K562 (cell line): ENCODE data around the gene C1D. TPM values are rescaled to one million over a fixed set of nuclear protein-coding genes. Genes with fewer than 3 reads are reported as not detected.

Experiments
- ATAC-seq: fragments of 200-7000 bp; cut with Tn5 transposase; 3 replicates; pipeline ENCODE4 v1.9.1; 2020; ENCODE audit warnings: moderate library complexity
- BruUV-seq: library from RNA; stranded (reverse); fragments of 400-500 nt; replicated peaks from 2 replicates; lab custom pipeline; 2021; lab: Mats Ljungman, UMichigan
- CTCF ChIA-PET: fragments of 300-600 bp; formaldehyde crosslinking; extraction: SDS; loops from one replicate; lab custom pipeline; 2021; ENCODE audit warnings: low intra/inter-chr PET ratio; lab: Yijun Ruan, JAX
- POLR2A ChIA-PET: fragments of 300-600, 350-650 bp; sonication (Branson Sonifier 250); formaldehyde crosslinking; extraction: SDS; loops from one replicate; lab custom pipeline; 2021; ENCODE audit warnings: antibody characterized with exemption, inconsistent platforms; lab: Yijun Ruan, JAX
- DNase-seq, 4 experiments: peaks; one replicate each; pipeline versions ENCODE4 v3.0.0 to v3.0.0-alpha.2; 2011 to 2018; ENCODE audit warnings: low spot score in 3 of 4, mixed read lengths in 3 of 4; ENCODE audit errors: extremely low read depth in 1 of 4
- FAIRE-seq: peaks from 2 replicates; lab custom pipeline; 2011; peaks lifted over from hg19 to GRCh38; lab: Jason Lieb, UNC
- H2AFZ ChIP-seq: 2 replicates; pipeline ENCODE4 v1.6.0; 2011; ENCODE audit warnings: low read depth, low read length, control low read depth, inconsistent platforms
- H3K27ac ChIP-seq: fragments of 200-600 bp; 3 replicates; pipeline ENCODE4 v1.8.0; 2011; ENCODE audit warnings: low read depth, mild to moderate bottlenecking, control low read depth, inconsistent platforms, low read length, moderate library complexity, mixed read lengths; ENCODE audit errors: extremely low read depth
- H3K27me3 ChIP-seq, 2 experiments: fragments of 300-600 bp in 1 of 2; 2 replicates in 1 of 2; 3 replicates in 1 of 2; pipeline versions ENCODE4 v1.6.0 to v1.8.0; 2011; ENCODE audit warnings: inconsistent platforms in 2 of 2, low read length in 2 of 2, mild to moderate bottlenecking in 1 of 2, mixed read lengths in 1 of 2, moderate library complexity in 1 of 2; ENCODE audit not compliant: control insufficient read depth in 2 of 2, insufficient read depth in 2 of 2
- H3K36me3 ChIP-seq: fragments of 300-600 bp; 3 replicates; pipeline ENCODE4 v1.8.0; 2011; ENCODE audit warnings: mild to moderate bottlenecking, low read length, inconsistent platforms; ENCODE audit not compliant: control insufficient read depth, insufficient read depth
- H3K4me1 ChIP-seq, 2 experiments: fragments of 200-600 bp in 1 of 2; replicated peaks in 1 of 2; 2 replicates in 1 of 2; 3 replicates in 1 of 2; pipeline versions ENCODE4 v1.5.1 to v1.8.0; 2011; ENCODE audit warnings: inconsistent platforms in 2 of 2, low read length in 2 of 2, mild to moderate bottlenecking in 1 of 2, mixed read lengths in 1 of 2, moderate library complexity in 1 of 2; ENCODE audit not compliant: control insufficient read depth in 2 of 2, insufficient read depth in 2 of 2
- H3K4me2 ChIP-seq: 2 replicates; pipeline ENCODE4 v1.6.1; 2011; ENCODE audit warnings: low read length, control low read depth, inconsistent platforms, mixed read lengths; ENCODE audit not compliant: insufficient read depth
- H3K4me3 ChIP-seq: fragments of 200-600 bp; sonication (generic), shearing (Covaris generic); 2 replicates; pipeline ENCODE4 v1.5.1; 2016; ENCODE audit warnings: control low read depth, inconsistent platforms
- H3K79me2 ChIP-seq: fragments of 200-600 bp; 3 replicates; pipeline ENCODE4 v1.8.0; 2011; ENCODE audit warnings: low read length, inconsistent platforms; ENCODE audit not compliant: control insufficient read depth, insufficient read depth
- H3K9ac ChIP-seq, 2 experiments: 2 replicates each; pipeline versions ENCODE4 v1.6.0 to v1.6.1; 2011; ENCODE audit warnings: low read depth in 2 of 2, low read length in 2 of 2, control low read depth in 1 of 2, inconsistent platforms in 1 of 2, mild to moderate bottlenecking in 1 of 2, mixed read lengths in 1 of 2; ENCODE audit not compliant: insufficient read depth in 1 of 2
- H3K9me1 ChIP-seq: one replicate; pipeline ENCODE4 v1.6.0; 2011; ENCODE audit warnings: inconsistent platforms, mild to moderate bottlenecking, low read length, moderate library complexity; ENCODE audit not compliant: control insufficient read depth, insufficient read depth
- H3K9me3 ChIP-seq: replicated peaks from 2 replicates; pipeline ENCODE4 v1.5.1; 2011; ENCODE audit warnings: low read depth, low read length, inconsistent platforms; ENCODE audit not compliant: control insufficient read depth, insufficient read depth
- H4K20me1 ChIP-seq: replicated peaks from 2 replicates; pipeline ENCODE4 v1.6.1; 2011; ENCODE audit warnings: low read length, inconsistent platforms, mixed read lengths; ENCODE audit not compliant: control insufficient read depth, insufficient read depth
- CBX3 ChIP-seq, 2 experiments: IDR thresholded peaks; 1 replicate in 1 of 2; 2 replicates in 1 of 2; pipeline ENCODE4 v1.6.1; 2012; ENCODE audit warnings: inconsistent platforms in 2 of 2, low read length in 2 of 2, borderline replicate concordance in 1 of 2, control low read depth in 1 of 2
- GABPB2 ChIP-seq: fragments of 250-450 bp; sonication (Bioruptor Pico); conservative IDR thresholded peaks from 2 replicates; pipeline ENCODE4 v1.5.1; 2021; ENCODE audit warnings: mild to moderate bottlenecking
- MCM7 ChIP-seq, 2 experiments: fragments of 450-650 bp; IDR thresholded peaks; 2 replicates each; pipeline ENCODE4 v1.6.1; 2016 to 2018
- SIX5 ChIP-seq, 2 experiments: IDR thresholded peaks; 2 replicates each; pipeline ENCODE4 v1.6.1; 2011; ENCODE audit warnings: low read length in 2 of 2, borderline replicate concordance in 1 of 2, low read depth in 1 of 2, mild to moderate bottlenecking in 1 of 2, moderate library complexity in 1 of 2; ENCODE audit not compliant: insufficient read depth in 1 of 2
- SNRNP70 ChIP-seq: fragments of 200-400 bp; formaldehyde crosslinking; optimal IDR thresholded peaks from 2 replicates; pipeline ENCODE3; 2017; ENCODE audit warnings: low read depth, low read length
- TEAD2 ChIP-seq: fragments of 450-650 bp; IDR thresholded peaks from 2 replicates; pipeline ENCODE4 v1.6.1; 2016; ENCODE audit warnings: missing genetic modification characterization, control low read depth, missing compliant biosample characterization
- TOE1 ChIP-seq, 2 experiments: fragments of 450-650 bp in 1 of 2; sonication (generic) in 1 of 2; formaldehyde crosslinking in 1 of 2; IDR thresholded peaks; 2 replicates each; pipeline versions ENCODE4 v1.7.1 to v1.8.0; 2016 to 2022; ENCODE audit warnings: borderline replicate concordance in 2 of 2, mild to moderate bottlenecking in 2 of 2, antibody characterized with exemption in 1 of 2, inconsistent platforms in 1 of 2, low read depth in 1 of 2, missing genetic modification reagents in 1 of 2, moderate library complexity in 1 of 2
- ZC3H8 ChIP-seq: fragments of 450-650 bp; IDR thresholded peaks from 2 replicates; pipeline ENCODE4 v1.6.1; 2017
- ZNF41 ChIP-seq: fragments of 250-450 bp; sonication (Bioruptor Pico); conservative IDR thresholded peaks from 2 replicates; pipeline ENCODE4 v1.4.0; 2020; ENCODE audit warnings: mild to moderate bottlenecking
- ZNF507 ChIP-seq: conservative IDR thresholded peaks from 2 replicates; pipeline ENCODE4 v1.6.1; 2017; ENCODE audit warnings: missing genetic modification characterization, missing compliant biosample characterization
- WGBS: fragments of 100-300 bp; shearing (Covaris generic); methylation state at CpG from one replicate; pipeline ENCODE4 v1.1.6; 2016; ENCODE audit warnings: low coverage, mixed read lengths; ENCODE audit not compliant: insufficient coverage; ENCODE audit errors: missing lambda C conversion rate; 5-methylcytosine and 5-hydroxymethylcytosine counted together
- in situ Hi-C: fragments of 300-500 bp; cut with MboI; formaldehyde crosslinking; loops from 4 replicates; pipeline ENCODE4 v1.15.0; 2018; ENCODE audit warnings: inconsistent platforms, mixed read lengths
- intact Hi-C: fragments of 100-400 bp; cut with micrococcal nuclease; formaldehyde crosslinking; loops from 2 replicates; pipeline ENCODE4 v1.14.2; 2022
- polyA plus RNA-seq, 8 experiments: library from polyadenylated mRNA; depleted of rRNA in 4 of 8; stranded (reverse) in 5 of 8; unstranded in 3 of 8; fragments of >200 nt; fragmentation: Nextera tagmentation in 2 of 8; fragmentation: Illumina TruSeq in 1 of 8; extraction: Ambion mirVana in 2 of 8; extraction: Trizol in 1 of 8; gene quantifications; 2 replicates each; pipeline versions ENCODE4 v1.2.1 to v1.2.3, GENCODE V29; 2011 to 2014; ENCODE audit warnings: inconsistent platforms in 1 of 8, missing spikeins in 1 of 8
- total RNA-seq, 7 experiments: library from RNA; depleted of rRNA in 6 of 7; stranded (reverse); fragments of >200 nt in 6 of 7; fragmentation: Illumina TruSeq in 2 of 7; extraction: Trizol in 2 of 7; gene quantifications; 2 replicates each; pipeline versions ENCODE4 v1.2.1 to v1.2.3, GENCODE V29; 2011 to 2021; ENCODE audit warnings: low replicate concordance in 1 of 7
- TF ChIP-seq, protein P1 (sequence below), 2 experiments: IDR thresholded peaks in 1 of 2; conservative IDR thresholded peaks in 1 of 2; 2 replicates each; pipeline ENCODE4 v1.6.1; 2016; ENCODE audit warnings: low read depth in 2 of 2, mild to moderate bottlenecking in 1 of 2, missing compliant biosample characterization in 1 of 2, missing genetic modification characterization in 1 of 2, moderate library complexity in 1 of 2
- TF ChIP-seq, protein P2 (sequence below): sonication (generic); formaldehyde crosslinking; IDR thresholded peaks from 2 replicates; pipeline ENCODE4 v1.8.1; 2022; ENCODE audit warnings: missing genetic modification reagents
- TF ChIP-seq, protein P3 (sequence below): conservative IDR thresholded peaks from 2 replicates; pipeline ENCODE4 v1.6.1; 2011; ENCODE audit warnings: low read depth, mild to moderate bottlenecking, low read length; ENCODE audit not compliant: control insufficient read depth

The C1D gene
- total and polyA plus RNA-seq, 9 of the 15 experiments (the other 6 are each of a cell fraction or from before 2014, with no cell fraction given) = 33.2 to 123 (median 56.5) TPM

DNA sequence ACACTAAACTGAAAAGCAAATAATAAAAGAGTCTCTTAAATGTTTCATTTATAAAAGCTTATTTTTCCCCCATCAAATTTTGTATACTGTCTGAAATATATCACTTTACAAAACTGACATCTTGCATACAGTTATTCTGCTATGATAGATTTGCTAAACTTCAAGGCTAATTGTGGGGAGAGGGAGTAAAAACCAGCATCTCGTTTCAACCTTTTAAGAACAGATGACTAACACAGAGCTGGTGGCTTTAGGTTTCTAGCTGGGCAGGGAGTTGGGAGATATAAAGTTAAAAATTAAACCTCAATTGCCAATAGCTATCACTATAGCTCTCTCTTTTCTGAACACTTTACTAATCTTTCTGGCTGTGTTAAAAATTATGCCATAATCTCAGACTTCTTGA is 23.5 kb downstream of the C1D start:
- BruUV-seq = no TSS peak
- intact Hi-C loops = loop anchor here (10.0 kb wide), 1 partner anchor 305 kb away; no protein-coding TSS in a partner anchor
- DNase-seq (no peak), ATAC-seq (no peak), FAIRE-seq (no peak)
- no peaks in the 10 kb centered on the region for H4K20me1 ChIP-seq
- in situ Hi-C loops = no loop called here
- H3K27me3 ChIP-seq = no peaks in the 10 kb centered on the region
- H2AFZ ChIP-seq = no peak overlapping the region
- no peaks in the 10 kb centered on the region for H3K9me1 ChIP-seq
- H3K9me3 ChIP-seq = no peaks in the 10 kb centered on the region
- ChIA-PET CTCF (no interaction called here), POLR2A (interaction anchor here (0.7 kb wide), 1 partner anchor 1733 kb away, joined by 3 read pairs; no protein-coding TSS in a partner anchor)
- WGBS = 21% methylated on average over 1 of the region's 1 CpG
- H3K27ac ChIP-seq = no peak overlapping the region
- H3K36me3 ChIP-seq = peaks cover 11% of the 10 kb centered on the region; the same call in 2 of the 3 replicates
- no peaks in the 10 kb centered on the region for H3K4me1 ChIP-seq
- no peak overlapping the region for H3K4me3 ChIP-seq
- no peak overlapping the region for H3K4me2 ChIP-seq
- H3K79me2 ChIP-seq = no peaks in the 10 kb centered on the region
- H3K9ac ChIP-seq = no peak overlapping the region
- TF ChIP-seq TOE1 (IDR thresholded peaks at IDR 0.05; ENCODE audit: borderline replicate concordance) = no peak
- TF ChIP-seq TOE1 (CRISPR knock-in tag; IDR thresholded peaks at IDR 0.05; ENCODE audit: borderline replicate concordance, low read depth) = no peak
- TF ChIP-seq MCM7 (IDR thresholded peaks at IDR 0.05) = no peak
- TF ChIP-seq ZNF507 (tag) = no peak
- TF ChIP-seq, protein P1, sequence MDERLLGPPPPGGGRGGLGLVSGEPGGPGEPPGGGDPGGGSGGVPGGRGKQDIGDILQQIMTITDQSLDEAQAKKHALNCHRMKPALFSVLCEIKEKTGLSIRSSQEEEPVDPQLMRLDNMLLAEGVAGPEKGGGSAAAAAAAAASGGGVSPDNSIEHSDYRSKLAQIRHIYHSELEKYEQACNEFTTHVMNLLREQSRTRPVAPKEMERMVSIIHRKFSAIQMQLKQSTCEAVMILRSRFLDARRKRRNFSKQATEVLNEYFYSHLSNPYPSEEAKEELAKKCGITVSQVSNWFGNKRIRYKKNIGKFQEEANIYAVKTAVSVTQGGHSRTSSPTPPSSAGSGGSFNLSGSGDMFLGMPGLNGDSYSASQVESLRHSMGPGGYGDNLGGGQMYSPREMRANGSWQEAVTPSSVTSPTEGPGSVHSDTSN (CRISPR knock-in tag; IDR thresholded peaks at IDR 0.05; ENCODE audit: low read depth) = no peak
- TF ChIP-seq, protein P1 (tag; conservative IDR thresholded peaks at IDR 0.05; ENCODE audit: low read depth) = no peak
- TF ChIP-seq ZC3H8 = no peak
- no peak for TF ChIP-seq CBX3 (IDR thresholded peaks at IDR 0.05; ENCODE audit: borderline replicate concordance in 1 of 2, low read length in 2 of 2)
- TF ChIP-seq SIX5 (IDR thresholded peaks at IDR 0.05; ENCODE audit: borderline replicate concordance in 1 of 2, insufficient read depth in 1 of 2, low read depth in 1 of 2, low read length in 2 of 2) = no peak
- no peak for TF ChIP-seq GABPB2 (CRISPR knock-in tag)
- TF ChIP-seq, protein P2, sequence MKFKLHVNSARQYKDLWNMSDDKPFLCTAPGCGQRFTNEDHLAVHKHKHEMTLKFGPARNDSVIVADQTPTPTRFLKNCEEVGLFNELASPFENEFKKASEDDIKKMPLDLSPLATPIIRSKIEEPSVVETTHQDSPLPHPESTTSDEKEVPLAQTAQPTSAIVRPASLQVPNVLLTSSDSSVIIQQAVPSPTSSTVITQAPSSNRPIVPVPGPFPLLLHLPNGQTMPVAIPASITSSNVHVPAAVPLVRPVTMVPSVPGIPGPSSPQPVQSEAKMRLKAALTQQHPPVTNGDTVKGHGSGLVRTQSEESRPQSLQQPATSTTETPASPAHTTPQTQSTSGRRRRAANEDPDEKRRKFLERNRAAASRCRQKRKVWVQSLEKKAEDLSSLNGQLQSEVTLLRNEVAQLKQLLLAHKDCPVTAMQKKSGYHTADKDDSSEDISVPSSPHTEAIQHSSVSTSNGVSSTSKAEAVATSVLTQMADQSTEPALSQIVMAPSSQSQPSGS (CRISPR knock-in tag) = no peak
- TF ChIP-seq, protein P3, sequence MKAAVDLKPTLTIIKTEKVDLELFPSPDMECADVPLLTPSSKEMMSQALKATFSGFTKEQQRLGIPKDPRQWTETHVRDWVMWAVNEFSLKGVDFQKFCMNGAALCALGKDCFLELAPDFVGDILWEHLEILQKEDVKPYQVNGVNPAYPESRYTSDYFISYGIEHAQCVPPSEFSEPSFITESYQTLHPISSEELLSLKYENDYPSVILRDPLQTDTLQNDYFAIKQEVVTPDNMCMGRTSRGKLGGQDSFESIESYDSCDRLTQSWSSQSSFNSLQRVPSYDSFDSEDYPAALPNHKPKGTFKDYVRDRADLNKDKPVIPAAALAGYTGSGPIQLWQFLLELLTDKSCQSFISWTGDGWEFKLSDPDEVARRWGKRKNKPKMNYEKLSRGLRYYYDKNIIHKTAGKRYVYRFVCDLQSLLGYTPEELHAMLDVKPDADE = no peak
- TF ChIP-seq TEAD2 = no peak
- TF ChIP-seq SNRNP70 = no peak
- TF ChIP-seq ZNF41 = no peak
